Brain microvascular endothelial cell (primary cell): ENCODE data around the gene AP5Z1.

Experiments used
- DNase-seq: peaks from one replicate; pipeline ENCODE4 v3.0.0-alpha.2; 2020
- H3K27ac ChIP-seq: fragments of 250-450 bp; sonication (Bioruptor Pico); 2 replicates; pipeline ENCODE4 v1.5.1; 2020; ENCODE audit warnings: mild to moderate bottlenecking, moderate library complexity
- H3K27me3 ChIP-seq: fragments of 250-450 bp; sonication (Bioruptor Pico); replicated peaks from 2 replicates; pipeline ENCODE4 v1.5.1; 2020; ENCODE audit warnings: mild to moderate bottlenecking
- H3K36me3 ChIP-seq: fragments of 250-450 bp; sonication (Bioruptor Pico); replicated peaks from 2 replicates; pipeline ENCODE4 v1.5.1; 2020; ENCODE audit warnings: mild to moderate bottlenecking
- H3K4me3 ChIP-seq: 2 replicates; pipeline ENCODE4 v1.5.1; 2011; ENCODE audit warnings: low read depth, mild to moderate bottlenecking, control low read depth, low read length, moderate library complexity
- in situ Hi-C: cut with HindIII; loops from 2 replicates; pipeline ENCODE4 v1.10.0; 2017; ENCODE audit warnings: low sequenced_read_pairs, low pct_ligation_motif_present
- TF ChIP-seq, protein P1 (sequence below): IDR thresholded peaks from 2 replicates; pipeline ENCODE4 v1.5.1; 2011; ENCODE audit warnings: low read depth, mild to moderate bottlenecking, moderate library complexity, low read length, control low read depth, inconsistent platforms; ENCODE audit errors: missing control alignments

The AP5Z1 gene

DNA sequence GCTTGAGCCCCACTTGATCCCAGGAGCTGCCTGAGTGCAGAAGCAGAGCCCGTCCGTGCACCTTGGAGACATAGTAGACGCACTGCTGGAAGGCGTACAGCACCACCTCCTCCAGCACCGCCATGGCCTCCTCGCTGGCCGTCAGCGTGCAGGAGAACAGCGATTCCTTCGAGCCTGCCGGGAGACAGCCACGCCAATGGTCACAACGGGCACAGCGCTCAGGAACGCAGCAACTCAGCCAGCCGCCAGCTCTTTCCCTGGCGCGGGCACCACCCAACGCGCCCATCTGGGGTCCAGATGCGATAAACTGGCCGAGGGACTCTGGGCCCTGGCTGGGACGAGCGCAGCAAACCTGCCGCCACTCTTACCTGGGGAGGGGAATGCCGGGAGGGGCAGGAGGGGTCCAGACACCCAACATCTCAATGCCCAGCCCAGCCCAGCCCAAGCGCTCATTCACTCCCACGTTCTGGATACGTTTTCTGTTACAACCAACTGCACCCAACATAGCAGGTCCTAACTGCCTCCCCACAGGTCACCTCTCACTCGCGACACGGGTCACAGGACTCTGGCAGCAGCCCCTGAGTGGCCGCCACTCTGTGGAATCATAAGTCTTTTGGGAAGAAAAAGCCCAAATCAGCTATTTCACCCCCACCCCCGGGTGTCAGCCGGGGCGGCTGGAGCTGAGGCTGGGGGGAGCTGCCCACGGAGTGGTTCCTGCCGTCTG lies 41.9 kb downstream of the AP5Z1 start:
- no peak overlapping the region for H3K27ac ChIP-seq
- TF ChIP-seq, protein P1, sequence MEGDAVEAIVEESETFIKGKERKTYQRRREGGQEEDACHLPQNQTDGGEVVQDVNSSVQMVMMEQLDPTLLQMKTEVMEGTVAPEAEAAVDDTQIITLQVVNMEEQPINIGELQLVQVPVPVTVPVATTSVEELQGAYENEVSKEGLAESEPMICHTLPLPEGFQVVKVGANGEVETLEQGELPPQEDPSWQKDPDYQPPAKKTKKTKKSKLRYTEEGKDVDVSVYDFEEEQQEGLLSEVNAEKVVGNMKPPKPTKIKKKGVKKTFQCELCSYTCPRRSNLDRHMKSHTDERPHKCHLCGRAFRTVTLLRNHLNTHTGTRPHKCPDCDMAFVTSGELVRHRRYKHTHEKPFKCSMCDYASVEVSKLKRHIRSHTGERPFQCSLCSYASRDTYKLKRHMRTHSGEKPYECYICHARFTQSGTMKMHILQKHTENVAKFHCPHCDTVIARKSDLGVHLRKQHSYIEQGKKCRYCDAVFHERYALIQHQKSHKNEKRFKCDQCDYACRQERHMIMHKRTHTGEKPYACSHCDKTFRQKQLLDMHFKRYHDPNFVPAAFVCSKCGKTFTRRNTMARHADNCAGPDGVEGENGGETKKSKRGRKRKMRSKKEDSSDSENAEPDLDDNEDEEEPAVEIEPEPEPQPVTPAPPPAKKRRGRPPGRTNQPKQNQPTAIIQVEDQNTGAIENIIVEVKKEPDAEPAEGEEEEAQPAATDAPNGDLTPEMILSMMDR = no peak
- H3K36me3 ChIP-seq = no peaks in the 10 kb centered on the region
- no peak for DNase-seq
- no peaks in the 10 kb centered on the region for H3K27me3 ChIP-seq
- in situ Hi-C loops = no loop called here
- H3K4me3 ChIP-seq = no peak overlapping the region

DNA sequence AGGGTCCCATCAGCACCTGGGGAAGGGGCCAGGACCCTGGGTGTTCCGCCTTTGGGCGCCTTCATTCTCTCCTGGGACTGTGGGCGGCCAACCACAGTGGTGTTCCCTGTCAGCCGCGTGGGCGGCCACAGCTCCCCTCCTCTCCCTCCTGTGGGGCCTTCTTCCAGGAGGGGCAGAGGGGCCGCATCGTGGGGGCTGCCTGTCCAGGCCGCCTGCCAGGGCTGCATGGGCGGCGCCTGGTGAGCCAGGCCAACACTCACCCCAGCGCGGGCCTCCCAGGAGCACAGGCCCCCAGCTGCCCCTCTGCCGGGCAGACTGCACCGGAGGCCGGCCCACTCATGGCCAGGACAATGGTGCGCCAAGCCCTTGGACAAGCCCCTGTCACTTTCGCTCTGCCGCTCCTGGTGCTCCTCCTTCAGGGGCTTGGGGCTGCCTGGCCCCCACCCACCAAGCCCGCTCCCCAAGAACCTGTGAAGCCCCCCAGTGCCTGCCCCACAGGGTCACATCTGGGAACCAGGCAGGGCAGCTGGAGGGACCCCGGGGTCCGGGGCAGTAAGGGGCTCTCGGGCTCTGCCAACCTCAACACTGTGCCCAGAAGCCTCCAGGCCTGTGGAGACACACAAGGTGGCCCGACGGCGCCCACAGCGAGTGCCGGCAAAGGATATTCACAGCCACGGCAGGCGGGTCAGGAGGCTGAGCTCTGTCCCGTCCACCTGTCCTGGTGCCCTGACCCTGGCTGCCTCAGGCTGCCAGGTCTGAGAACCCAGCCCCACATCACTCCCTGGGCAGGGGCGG lies 42.8 kb downstream of the AP5Z1 start:
- TF ChIP-seq, protein P1 = no peak
- DNase-seq = no peak
- no peak overlapping the region for H3K27ac ChIP-seq
- no peaks in the 10 kb centered on the region for H3K36me3 ChIP-seq
- no peak overlapping the region for H3K4me3 ChIP-seq
- H3K27me3 ChIP-seq = no peaks in the 10 kb centered on the region
- in situ Hi-C loops = no loop called here

GRCh38 chr7:4819560-4820404 lies 44.4 kb downstream of the AP5Z1 start:
- Histone ChIP-seq H3K27me3 (no peaks in the 10 kb centered on the region), H3K36me3 (no peaks in the 10 kb centered on the region), H3K4me3 (no peak overlapping the region), H3K27ac (no peak overlapping the region)
- TF ChIP-seq, protein P1 = no peak
- in situ Hi-C loops = no loop called here
- no peak for DNase-seq

GRCh38 chr7:4820405-4820966 lies 45.1 kb downstream of the AP5Z1 start:
- TF ChIP-seq, protein P1 = no peak
- Histone ChIP-seq H3K36me3 (no peaks in the 10 kb centered on the region), H3K27me3 (no peaks in the 10 kb centered on the region), H3K4me3 (no peak overlapping the region), H3K27ac (no peak overlapping the region)
- no peak for DNase-seq
- in situ Hi-C loops = no loop called here

- DNase-seq = no peak
- in situ Hi-C loops = no loop called here
- H3K36me3 ChIP-seq = no peaks in the 10 kb centered on the region
- TF ChIP-seq, protein P1 = no peak
- no peaks in the 10 kb centered on the region for H3K27me3 ChIP-seq
- H3K4me3 ChIP-seq = no peak overlapping the region
- no peak overlapping the region for H3K27ac ChIP-seq
These were observed 45.6 kb downstream of the AP5Z1 start for GRCh38 chr7:4820967-4821471.
